GM12878 (cell line): ENCODE data around the gene MRPL34.

Experiments used
- BHLHE40 ChIP-seq, 2 experiments: fragments of 450-650 bp in 1 of 2; IDR thresholded peaks; 2 replicates each; pipeline ENCODE4 v1.6.1; 2011 to 2017; ENCODE audit warnings: low read depth in 2 of 2, borderline replicate concordance in 1 of 2, improper control_type of control experiment in 1 of 2, low read length in 1 of 2, mild to moderate bottlenecking in 1 of 2
- EZH2 ChIP-seq: IDR thresholded peaks from 2 replicates; pipeline ENCODE4 v1.6.1; 2012; ENCODE audit warnings: low read depth, mild to moderate bottlenecking, control low read depth, inconsistent platforms, low read length, borderline replicate concordance; ENCODE audit not compliant: control insufficient read depth
- HCFC1 ChIP-seq: fragments of 150-350 bp; IDR thresholded peaks from 2 replicates; pipeline ENCODE4 v1.6.1; 2014; ENCODE audit warnings: low read length
- IKZF1 ChIP-seq: fragments of 450-650 bp; conservative IDR thresholded peaks from 2 replicates; pipeline ENCODE4 v1.6.1; 2017; ENCODE audit warnings: antibody characterized with exemption, mild to moderate bottlenecking
- JUND ChIP-seq: IDR thresholded peaks from 2 replicates; pipeline ENCODE4 v1.6.1; 2012; ENCODE audit warnings: low read depth, mild to moderate bottlenecking, low read length, improper control_type of control experiment, moderate library complexity
- POLR2A ChIP-seq: IDR thresholded peaks from 2 replicates; pipeline ENCODE4 v1.6.1; 2011; ENCODE audit warnings: low read depth, mild to moderate bottlenecking, low read length
- POLR2AphosphoS5 ChIP-seq: IDR thresholded peaks from 2 replicates; pipeline ENCODE4 v1.6.1; 2011; ENCODE audit warnings: mild to moderate bottlenecking, low read length, inconsistent platforms
- RAD51 ChIP-seq: fragments of 450-650 bp; IDR thresholded peaks from 2 replicates; pipeline ENCODE4 v1.6.1; 2016; ENCODE audit warnings: moderate library complexity, mild to moderate bottlenecking, inconsistent platforms
- STAT3 ChIP-seq: IDR thresholded peaks from 2 replicates; pipeline ENCODE4 v1.6.1; 2011; ENCODE audit warnings: low read depth, low read length, improper control_type of control experiment
- SUZ12 ChIP-seq: fragments of 200-600 bp; sonication (generic); IDR thresholded peaks from one replicate; pipeline ENCODE4 v1.6.1; 2018; ENCODE audit warnings: antibody characterized with exemption, mild to moderate bottlenecking; ENCODE audit not compliant: unreplicated experiment
- TF ChIP-seq, protein P1 (sequence below), 3 experiments: IDR thresholded peaks in 2 of 3; conservative IDR thresholded peaks in 1 of 3; 2 replicates each; pipeline ENCODE4 v1.5.1; 2011; ENCODE audit warnings: low read depth in 3 of 3, low read length in 3 of 3, mild to moderate bottlenecking in 3 of 3, control low read depth in 2 of 3, moderate library complexity in 2 of 3, inconsistent platforms in 1 of 3, mixed read lengths in 1 of 3; ENCODE audit not compliant: control insufficient read depth in 2 of 3, insufficient read depth in 1 of 3; ENCODE audit errors: extremely low read depth in 1 of 3

DNA sequence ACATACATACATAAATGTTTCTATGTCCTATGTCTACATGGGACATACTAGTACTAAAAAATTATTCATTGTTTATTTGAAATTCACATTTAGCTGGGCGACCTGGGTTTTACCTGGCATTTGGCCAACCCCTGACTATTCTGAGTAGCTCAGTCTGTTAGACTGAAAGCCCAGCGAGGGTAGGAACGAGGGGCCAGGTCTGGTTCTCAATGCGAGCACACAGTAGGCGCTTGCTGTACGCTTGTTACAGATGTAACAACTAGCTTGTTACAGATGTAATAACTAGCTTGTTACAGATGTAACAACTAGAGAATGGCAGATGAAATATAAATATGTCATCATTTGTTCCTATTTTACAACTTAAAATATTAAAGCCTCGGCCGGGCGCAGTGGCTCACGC is 29.9 kb downstream of the MRPL34 start:
- TF ChIP-seq, protein P1, sequence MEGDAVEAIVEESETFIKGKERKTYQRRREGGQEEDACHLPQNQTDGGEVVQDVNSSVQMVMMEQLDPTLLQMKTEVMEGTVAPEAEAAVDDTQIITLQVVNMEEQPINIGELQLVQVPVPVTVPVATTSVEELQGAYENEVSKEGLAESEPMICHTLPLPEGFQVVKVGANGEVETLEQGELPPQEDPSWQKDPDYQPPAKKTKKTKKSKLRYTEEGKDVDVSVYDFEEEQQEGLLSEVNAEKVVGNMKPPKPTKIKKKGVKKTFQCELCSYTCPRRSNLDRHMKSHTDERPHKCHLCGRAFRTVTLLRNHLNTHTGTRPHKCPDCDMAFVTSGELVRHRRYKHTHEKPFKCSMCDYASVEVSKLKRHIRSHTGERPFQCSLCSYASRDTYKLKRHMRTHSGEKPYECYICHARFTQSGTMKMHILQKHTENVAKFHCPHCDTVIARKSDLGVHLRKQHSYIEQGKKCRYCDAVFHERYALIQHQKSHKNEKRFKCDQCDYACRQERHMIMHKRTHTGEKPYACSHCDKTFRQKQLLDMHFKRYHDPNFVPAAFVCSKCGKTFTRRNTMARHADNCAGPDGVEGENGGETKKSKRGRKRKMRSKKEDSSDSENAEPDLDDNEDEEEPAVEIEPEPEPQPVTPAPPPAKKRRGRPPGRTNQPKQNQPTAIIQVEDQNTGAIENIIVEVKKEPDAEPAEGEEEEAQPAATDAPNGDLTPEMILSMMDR (IDR thresholded peaks at IDR 0.05 in 2 of 3, conservative IDR thresholded peaks at IDR 0.05 in 1 of 3; ENCODE audit: control insufficient read depth in 2 of 3, extremely low read depth in 1 of 3, insufficient read depth in 1 of 3, low read depth in 3 of 3, low read length in 3 of 3), result no peak
- TF ChIP-seq JUND (no peak), POLR2A (no peak), IKZF1 (no peak), STAT3 (no peak), POLR2AphosphoS5 (no peak), RAD51 (no peak), SUZ12 (no peak), EZH2 (no peak), HCFC1 (no peak), BHLHE40 (IDR thresholded peaks at IDR 0.05; ENCODE audit: borderline replicate concordance in 1 of 2, low read depth in 2 of 2, low read length in 1 of 2) (no peak)
